GM12865 (cell line): ENCODE data around the gene RAB8B.
A peak's percentile ranks its signal among the peaks of the same experiment; 100 is the strongest.

Experiments used
- DNase-seq: peaks from one replicate; pipeline ENCODE4 v3.0.0; 2010; ENCODE audit warnings: low read depth
- H3K4me3 ChIP-seq: 2 replicates; pipeline ENCODE4 v1.5.1; 2011; ENCODE audit warnings: mild to moderate bottlenecking, low read depth, low read length, control low read depth
- CTCF ChIP-seq: IDR thresholded peaks from 2 replicates; pipeline ENCODE4 v1.5.1; 2011; ENCODE audit warnings: low read length, control low read depth, low read depth, inconsistent platforms; ENCODE audit not compliant: insufficient read depth; ENCODE audit errors: missing control alignments

Gene RAB8B

GRCh38 chr15:63189941-63190768 lies 749 bp downstream of the RAB8B start:
- no peak for TF ChIP-seq CTCF
- peak overlapping the region; percentile 87 for H3K4me3 ChIP-seq
- DNase-seq: no peak

GRCh38 chr15:63190769-63191649 lies 1.6 kb downstream of the RAB8B start:
- no peak for TF ChIP-seq CTCF
- peak overlapping the region; percentile 87 for H3K4me3 ChIP-seq
- DNase-seq: no peak

- peak; percentile 89 for DNase-seq
- H3K4me3 ChIP-seq: peak overlapping the region; percentile 87
- no peak for TF ChIP-seq CTCF
Measured at GRCh38 chr15:63191895-63192618, 2.7 kb downstream of the RAB8B start.

GRCh38 chr15:63192619-63193206 lies 3.3 kb downstream of the RAB8B start:
- H3K4me3 ChIP-seq: peak overlapping the region; percentile 52
- no peak for TF ChIP-seq CTCF
- peak; percentile 65 for DNase-seq

- peak overlapping the region; percentile 40 for H3K4me3 ChIP-seq
- DNase-seq: no peak
- no peak for TF ChIP-seq CTCF
Measured at GRCh38 chr15:63194302-63194701, 4.9 kb downstream of the RAB8B start.

GRCh38 chr15:63194880-63195568 lies 5.6 kb downstream of the RAB8B start:
- no peak for TF ChIP-seq CTCF
- DNase-seq: no peak
- no peak overlapping the region for H3K4me3 ChIP-seq
